ACC112 (cell line): ENCODE results near the gene KIAA0408.
"Not testable (repeated sequence)": the region's sequence is repeated elsewhere in the genome, so short reads cannot be mapped to it uniquely, and the experiment has no call there.

ENCODE experiments used
- H2AFZ ChIP-seq: fragments of 200-600 bp; sonication (generic); one replicate; pipeline ENCODE4 v1.6.0; 2017; ENCODE audit warnings: antibody characterized with exemption, low read length; ENCODE audit not compliant: unreplicated experiment
- H3K27ac ChIP-seq: fragments of 200-600 bp; sonication (generic); 2 replicates; pipeline ENCODE4 v1.5.1; 2014; ENCODE audit warnings: low read depth, mild to moderate bottlenecking, antibody characterized with exemption, low read length, moderate library complexity
- H3K27me3 ChIP-seq: fragments of 200-600 bp; sonication (generic); 2 replicates; pipeline ENCODE4 v1.6.1; 2014; ENCODE audit warnings: mild to moderate bottlenecking, antibody characterized with exemption, low read length, moderate library complexity, mixed read lengths; ENCODE audit not compliant: insufficient read depth
- H3K36me3 ChIP-seq: fragments of 200-600 bp; sonication (generic); 2 replicates; pipeline ENCODE4 v1.6.1; 2016; ENCODE audit warnings: mild to moderate bottlenecking, antibody characterized with exemption, low read length, moderate library complexity, mixed read lengths; ENCODE audit not compliant: insufficient read depth
- H3K4me1 ChIP-seq: fragments of 200-600 bp; sonication (generic); one replicate; pipeline ENCODE4 v1.6.1; 2016; ENCODE audit warnings: low read length, mixed read lengths; ENCODE audit not compliant: insufficient read depth, unreplicated experiment, control insufficient read depth
- H3K4me3 ChIP-seq: fragments of 200-600 bp; sonication (generic); 2 replicates; pipeline ENCODE4 v1.5.1; 2014; ENCODE audit warnings: mild to moderate bottlenecking, low read depth, low read length
- H3K79me2 ChIP-seq: fragments of 200-600 bp; sonication (generic); one replicate; pipeline ENCODE4 v1.6.0; 2016; ENCODE audit warnings: low read length; ENCODE audit not compliant: control insufficient read depth, unreplicated experiment, insufficient read depth

The KIAA0408 gene

GRCh38 chr6:127413123-127413522 is 46.1 kb downstream of the KIAA0408 start:
- not testable (repeated sequence) for H3K27me3 ChIP-seq, H3K36me3 ChIP-seq, H3K4me1 ChIP-seq, H3K79me2 ChIP-seq, H3K27ac ChIP-seq, H2AFZ ChIP-seq, H3K4me3 ChIP-seq

DNA sequence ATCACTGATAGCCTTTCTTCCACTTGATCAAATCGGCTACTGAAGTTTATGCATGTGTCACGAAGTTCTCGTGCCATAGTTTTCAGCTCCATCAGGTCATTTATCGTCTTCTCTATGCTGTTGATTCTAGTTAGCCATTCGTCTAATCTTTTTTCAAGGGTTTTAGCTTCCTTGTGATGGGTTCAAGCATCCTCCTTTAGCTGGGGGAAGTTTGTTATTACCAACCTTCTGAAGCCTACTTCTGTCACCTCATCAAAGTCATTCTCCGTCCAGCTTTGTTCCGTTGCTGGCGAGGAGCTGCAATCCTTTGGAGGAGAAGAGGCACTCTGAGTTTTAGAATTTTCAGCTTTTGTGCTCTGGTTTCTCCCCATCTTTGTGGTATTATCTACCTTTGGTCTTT is 47.2 kb downstream of the KIAA0408 start:
- H3K4me1 ChIP-seq, H3K4me3 ChIP-seq, H3K27ac ChIP-seq, H3K79me2 ChIP-seq, H3K36me3 ChIP-seq, H3K27me3 ChIP-seq, H2AFZ ChIP-seq: not testable (repeated sequence)
